GM04504 (cell line): ENCODE data around the gene NME8.
"Not testable (repeated sequence)": the region's sequence is repeated elsewhere in the genome, so short reads cannot be mapped to it uniquely, and the experiment has no call there.

Experiments
- DNase-seq: peaks from one replicate; pipeline ENCODE4 v3.0.0-alpha.2; 2012; ENCODE audit warnings: low read depth

Gene NME8, protein sequence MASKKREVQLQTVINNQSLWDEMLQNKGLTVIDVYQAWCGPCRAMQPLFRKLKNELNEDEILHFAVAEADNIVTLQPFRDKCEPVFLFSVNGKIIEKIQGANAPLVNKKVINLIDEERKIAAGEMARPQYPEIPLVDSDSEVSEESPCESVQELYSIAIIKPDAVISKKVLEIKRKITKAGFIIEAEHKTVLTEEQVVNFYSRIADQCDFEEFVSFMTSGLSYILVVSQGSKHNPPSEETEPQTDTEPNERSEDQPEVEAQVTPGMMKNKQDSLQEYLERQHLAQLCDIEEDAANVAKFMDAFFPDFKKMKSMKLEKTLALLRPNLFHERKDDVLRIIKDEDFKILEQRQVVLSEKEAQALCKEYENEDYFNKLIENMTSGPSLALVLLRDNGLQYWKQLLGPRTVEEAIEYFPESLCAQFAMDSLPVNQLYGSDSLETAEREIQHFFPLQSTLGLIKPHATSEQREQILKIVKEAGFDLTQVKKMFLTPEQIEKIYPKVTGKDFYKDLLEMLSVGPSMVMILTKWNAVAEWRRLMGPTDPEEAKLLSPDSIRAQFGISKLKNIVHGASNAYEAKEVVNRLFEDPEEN

DNA sequence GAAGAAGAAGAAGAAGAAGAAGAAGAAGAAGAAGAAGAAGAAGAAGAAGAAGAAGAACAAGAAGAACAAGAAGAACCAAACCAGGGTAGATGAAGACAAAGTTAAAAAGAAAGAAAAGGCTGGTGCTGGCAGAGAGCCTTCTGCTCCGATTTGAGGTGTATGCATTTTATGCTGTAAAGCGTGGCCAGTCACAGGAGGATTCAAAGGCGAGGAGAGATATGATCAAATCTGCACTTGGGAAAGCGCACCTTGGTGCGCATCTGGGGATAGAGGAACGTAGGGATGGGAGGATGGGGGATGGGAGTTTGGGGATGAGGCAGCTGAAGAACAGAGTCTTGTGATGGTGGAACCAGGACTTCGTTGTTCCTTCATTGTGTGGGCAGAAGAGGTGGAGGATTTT, at the start of gene NME8:
Gene NME8, plus strand, starts transcription at position 301 of the 400 bp plus-strand sequence. CDS start 1,670 bp downstream, outside the sequence.
- DNase-seq: no peak

DNA sequence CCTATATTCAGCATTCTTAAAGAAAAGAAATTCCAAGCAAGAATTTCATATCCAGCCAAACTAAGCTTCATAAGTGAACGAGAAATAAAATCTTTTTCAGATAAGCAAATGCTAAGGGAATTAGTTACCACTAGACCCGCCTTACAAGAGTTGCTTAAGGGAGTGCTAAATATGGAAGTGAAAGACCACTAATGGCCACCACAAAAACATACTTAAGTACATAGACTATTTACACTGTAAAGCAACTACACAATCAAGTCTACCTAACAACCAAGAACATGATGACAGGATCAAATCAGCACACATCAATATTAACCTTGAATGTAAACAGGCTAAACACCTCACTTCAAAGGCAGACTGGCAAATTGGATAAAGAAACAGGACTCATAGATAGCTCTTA, 42.2 kb upstream of the NME8 start:
- no peak for DNase-seq

DNA sequence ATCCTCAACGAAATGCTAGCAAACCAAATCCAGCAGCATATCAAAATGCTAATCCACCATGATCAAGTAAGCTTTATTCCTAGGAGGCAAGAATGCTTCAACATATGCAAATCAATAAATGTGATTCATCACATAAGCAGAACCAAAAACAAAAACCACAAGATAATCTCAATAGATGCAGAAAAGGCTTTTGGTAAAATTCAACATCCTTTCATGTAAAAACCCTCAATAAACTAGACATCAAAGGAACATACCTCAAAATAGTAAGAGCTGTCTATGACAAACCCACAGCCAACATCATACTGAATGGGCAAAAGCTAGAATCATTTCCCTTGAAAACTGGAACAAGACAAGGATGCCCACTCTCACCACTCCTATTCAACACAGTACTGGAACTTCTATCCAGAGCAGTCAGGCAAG, 36.2 kb upstream of the NME8 start:
- DNase-seq: not testable (repeated sequence)

- no peak for DNase-seq
These were observed 32.6 kb upstream of the NME8 start for GRCh38 chr7:37815671-37816371.

GRCh38 chr7:37816922-37817590, 31.3 kb upstream of the NME8 start:
- no peak for DNase-seq

GRCh38 chr7:37817591-37817960, 30.8 kb upstream of the NME8 start:
- DNase-seq: no peak

- DNase-seq: no peak
These were observed 30.2 kb upstream of the NME8 start for GRCh38 chr7:37817996-37818720.

DNA sequence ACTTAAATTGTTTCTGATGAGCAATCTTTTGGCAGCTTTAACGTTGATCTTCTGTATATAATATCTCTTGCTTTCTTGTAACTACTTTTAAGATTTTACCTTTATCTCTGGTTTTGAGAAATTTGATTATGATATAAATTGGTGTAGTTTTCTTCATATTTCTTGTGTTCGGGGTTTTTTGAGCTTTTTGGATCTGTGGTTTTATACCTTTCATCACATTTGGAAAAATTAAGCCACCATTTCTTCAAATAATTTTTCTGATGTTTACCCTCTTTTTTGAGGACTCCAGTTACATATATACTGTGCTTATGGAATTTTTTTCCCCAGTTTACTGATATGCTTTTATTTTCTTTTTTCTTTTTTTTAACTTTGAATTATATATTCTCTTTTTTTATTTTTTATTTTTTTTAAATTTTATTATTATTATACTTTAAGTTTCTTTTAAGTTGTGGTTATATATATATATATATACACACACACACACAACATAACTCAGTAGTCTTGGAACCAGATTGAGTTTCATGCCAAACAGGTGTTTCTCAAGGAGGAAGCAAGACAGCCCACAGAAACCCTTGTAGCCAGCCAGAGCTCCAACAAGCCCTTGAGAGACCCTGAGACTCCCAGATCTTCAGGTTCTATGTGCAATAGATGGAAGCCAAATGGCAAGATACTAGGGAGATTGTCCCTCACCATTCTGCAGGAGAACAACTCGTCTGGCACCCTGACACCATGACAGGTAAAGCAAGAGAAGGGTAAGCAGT, 27.5 kb upstream of the NME8 start:
- DNase-seq: no peak

DNA sequence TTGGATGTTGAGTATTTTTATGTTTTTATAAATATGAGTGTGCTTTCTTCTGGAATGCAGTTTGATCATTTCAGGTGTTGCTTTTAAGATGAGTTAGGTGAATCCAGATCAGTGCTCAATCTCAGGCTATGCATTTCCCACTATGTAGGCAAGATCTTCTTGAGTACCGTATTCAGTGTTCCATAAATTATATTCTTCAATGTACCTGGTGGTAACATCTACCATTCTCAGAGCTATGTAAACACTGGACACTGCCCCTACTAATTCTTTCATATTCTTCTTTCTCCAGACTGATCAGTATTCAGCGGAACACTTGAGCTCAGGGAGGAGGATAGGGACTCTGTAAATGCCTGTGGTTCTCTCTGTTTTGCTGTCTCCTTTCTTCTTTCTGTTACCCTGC, 25.5 kb upstream of the NME8 start:
- no peak for DNase-seq

- DNase-seq: no peak
These were observed 24.8 kb upstream of the NME8 start for GRCh38 chr7:37823557-37823956.

DNA sequence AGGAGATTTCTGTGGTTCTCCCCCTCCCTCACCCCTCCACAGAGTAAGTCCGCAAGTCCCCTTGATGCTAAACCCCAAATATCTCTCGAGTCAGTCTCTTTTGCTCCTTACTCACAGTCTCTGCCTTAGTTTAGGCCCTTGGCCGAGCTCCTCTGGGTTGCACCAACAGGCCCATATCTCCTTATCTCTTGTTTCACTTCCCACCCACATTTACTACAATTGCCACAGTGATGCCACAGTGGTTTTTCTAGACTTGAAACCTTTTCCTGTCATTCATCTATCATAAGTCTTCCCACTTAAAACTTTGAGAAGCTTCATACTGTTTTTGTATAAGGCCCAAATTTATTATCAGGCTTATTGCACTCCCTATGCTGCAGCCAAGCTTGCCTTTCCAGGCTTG, 23.4 kb upstream of the NME8 start:
- DNase-seq: no peak

DNA sequence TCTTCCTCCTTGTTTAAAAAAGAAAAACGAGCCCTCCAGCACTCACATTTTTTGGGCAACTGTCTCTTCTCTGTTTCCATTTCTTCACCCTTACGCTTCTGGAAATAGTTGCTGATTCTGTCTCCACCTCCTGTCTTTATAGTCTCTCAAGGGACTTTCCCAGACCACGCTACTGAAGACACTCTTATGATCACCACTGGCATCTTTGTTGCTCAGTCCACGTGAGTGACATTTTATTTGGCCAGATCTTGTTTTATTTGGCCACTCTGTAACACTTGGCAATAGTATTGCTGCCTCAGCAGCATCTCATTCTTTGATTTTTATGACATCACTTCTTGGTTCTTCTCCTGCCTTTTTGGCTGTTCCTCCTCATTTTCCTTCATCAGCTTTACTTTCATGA, 21.6 kb upstream of the NME8 start:
- DNase-seq: no peak

GRCh38 chr7:37831244-37831643, 17.2 kb upstream of the NME8 start:
- DNase-seq: no peak

DNA sequence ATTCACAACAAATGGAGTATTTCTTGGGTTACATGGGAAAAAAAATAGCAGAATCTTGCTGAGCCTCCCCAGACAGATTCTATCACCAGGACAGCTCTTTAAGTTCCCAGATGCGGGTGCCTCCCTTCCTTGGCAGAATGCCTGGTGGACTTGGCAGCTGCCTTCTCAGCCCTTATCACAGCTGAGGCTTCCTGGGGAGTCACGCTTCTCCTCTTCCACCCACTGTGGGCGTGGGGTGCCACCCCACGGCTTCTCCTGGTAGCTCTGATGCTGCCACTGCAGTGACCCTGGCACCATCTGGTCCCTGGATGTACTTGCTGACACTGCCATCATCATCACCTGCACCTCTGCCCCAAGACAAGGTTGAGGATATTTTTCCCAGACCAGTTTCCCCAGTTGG, 16.2 kb upstream of the NME8 start:
- no peak for DNase-seq

DNA sequence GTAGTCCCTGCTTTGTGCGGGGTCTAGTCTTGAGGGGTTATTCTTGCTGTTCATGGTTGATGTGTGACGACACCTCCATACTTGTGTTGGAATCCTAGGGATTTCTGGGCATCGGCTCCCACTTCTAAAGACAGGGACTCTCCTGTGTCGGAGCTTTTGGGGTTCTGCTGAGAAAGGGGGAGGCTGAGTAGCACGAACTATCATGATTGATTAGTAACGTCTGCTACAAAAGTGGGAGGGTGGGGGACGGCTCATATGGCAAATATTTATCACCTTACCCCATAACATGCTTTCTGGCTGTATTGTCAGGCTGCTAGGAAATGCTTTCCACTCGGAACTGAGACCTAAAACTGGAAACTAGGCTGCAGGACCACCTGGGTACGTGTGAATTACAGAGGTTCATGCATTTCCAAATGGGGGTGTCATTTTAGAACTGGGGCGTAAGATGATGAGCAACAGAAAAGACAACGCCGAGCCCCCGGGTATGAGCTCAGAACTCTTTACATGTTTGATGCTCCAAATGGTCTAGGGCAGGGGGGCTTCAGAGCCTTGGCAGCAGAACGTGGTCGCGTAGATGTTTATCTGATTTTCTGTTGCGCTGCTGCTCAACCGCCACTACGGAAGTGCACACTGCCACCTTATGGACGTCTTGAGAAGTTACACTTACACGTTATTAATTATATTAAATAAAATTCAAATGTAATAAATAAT, 15.1 kb upstream of the NME8 start:
- DNase-seq: peak; percentile 16

GRCh38 chr7:37833818-37834146, 14.6 kb upstream of the NME8 start:
- DNase-seq: no peak

DNA sequence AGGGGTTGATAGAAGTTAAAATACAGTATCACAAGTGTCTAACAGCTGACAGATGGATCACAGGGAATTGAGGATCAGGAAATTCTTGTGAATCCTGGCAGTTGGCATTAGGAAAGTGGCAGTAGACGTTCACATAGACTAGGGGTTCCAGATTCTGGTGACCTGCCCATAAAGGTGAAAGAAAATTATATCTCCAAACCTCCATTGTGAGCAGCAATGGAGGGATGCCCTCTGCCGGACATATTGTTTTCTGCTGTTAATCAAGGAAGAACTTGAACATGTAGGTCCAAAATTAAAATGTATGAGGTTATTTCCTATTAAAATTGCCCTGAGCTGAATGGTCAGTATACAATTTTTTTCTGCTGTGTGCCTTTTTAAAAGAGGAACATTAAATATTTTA, 5.1 kb downstream of the NME8 start:
- no peak for DNase-seq

DNA sequence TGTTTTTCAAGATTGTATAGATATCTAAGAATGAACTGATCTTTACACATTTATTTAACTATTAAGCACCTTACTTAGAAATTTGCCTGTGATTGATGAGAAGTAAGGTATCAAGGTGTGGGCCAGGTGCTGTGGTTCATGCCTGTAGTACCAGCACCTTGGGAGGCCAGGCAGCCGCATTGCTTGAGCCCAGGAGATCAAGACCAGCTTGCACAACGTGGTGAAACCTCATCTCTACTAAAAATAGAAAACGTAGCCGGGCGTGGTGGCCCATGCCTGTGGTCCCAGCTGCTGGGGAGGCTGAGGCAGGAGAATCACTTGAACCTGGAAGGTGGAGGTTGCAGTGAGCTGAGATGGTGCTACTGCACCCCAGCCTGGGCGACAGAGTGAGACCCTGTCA, 33.7 kb downstream of the NME8 start:
- DNase-seq: no peak

- DNase-seq: no peak
These were observed 45.0 kb downstream of the NME8 start for GRCh38 chr7:37893359-37893758.

- no peak for DNase-seq
These were observed 46.3 kb downstream of the NME8 start for GRCh38 chr7:37894671-37895070.
